ENCODE results near the gene CBR1.
"Not testable (repeated sequence)": the region's sequence is repeated elsewhere in the genome, so short reads cannot be mapped to it uniquely, and the experiment has no call there.

The CBR1 gene

DNA sequence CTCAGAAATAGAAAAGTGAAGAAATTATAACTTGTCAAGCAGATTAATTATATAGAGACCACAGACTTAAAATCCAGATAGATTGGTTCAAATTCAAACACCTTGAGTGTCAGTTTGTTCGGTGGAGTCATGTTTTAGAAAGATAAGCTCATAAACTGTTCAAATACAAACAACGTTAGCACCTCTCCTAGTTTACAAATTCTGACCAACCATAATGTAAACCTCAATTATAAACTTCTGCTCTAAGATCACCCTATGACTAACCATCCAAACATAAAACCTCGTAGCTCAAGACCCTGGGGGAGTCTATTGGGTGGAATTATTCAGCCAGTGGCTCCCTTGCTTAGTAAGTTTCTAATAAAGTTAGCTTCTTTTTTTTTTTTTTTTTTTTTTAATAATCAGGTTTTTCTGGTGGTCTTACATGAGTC, 12.4 kb downstream of the CBR1 start:
- DNase-seq = no peak

DNA sequence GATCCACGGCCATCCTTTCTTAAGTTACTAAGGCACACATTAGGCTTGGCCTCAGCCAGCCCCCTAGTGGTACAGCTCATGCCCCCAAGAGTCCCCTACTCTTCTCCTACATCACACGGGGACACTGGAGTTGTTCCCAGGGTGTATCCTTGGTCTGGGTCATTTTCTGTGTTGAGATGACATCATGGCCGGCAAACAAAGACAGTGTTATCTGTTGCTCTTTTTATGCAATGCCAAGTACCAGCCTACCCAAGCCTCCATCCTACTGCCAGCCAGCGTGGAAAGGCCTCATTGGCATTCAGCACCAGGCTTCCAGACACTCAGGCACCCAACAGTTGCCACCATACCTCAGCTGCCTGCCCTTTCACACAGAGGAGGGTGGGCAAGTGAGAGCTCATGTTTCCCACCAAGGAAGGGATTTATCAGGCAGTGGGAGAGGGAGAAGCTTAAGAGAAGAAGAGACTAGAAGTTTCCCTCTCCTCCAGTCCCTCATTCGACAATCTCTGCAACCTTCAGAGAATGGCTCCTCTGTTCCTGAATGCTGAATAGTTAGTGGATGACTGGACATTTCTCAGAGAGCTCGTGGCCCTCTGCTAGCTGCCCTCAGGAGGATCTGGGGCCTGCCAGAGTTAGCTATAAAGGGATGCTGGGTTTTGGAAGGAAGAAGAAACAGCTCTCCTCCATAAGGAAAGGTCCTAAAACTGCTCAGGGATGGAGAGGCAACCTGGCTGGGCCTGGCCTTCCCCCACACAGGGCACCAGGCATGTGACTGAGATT, 17.7 kb downstream of the CBR1 start:
- DNase-seq = no peak

DNA sequence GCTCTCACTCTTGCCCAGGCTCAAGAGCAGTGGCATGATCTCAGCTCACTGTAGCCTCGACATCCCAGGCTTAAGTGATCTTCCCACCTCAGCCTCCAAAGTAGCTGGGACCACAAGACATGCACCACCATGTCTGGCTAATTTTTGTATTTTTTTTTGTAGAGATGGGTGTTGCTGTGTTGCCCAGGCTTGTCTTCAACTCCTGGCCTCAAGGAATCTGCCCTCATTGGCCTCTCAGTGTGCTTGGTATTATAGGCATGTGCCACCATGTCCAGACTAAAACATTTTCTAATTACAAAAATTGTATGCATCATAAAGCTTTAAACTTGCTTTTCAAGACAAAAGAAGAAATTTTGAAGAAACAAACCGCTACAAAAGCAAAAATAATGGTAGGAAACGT, 20.1 kb downstream of the CBR1 start:
- no peak for DNase-seq

DNA sequence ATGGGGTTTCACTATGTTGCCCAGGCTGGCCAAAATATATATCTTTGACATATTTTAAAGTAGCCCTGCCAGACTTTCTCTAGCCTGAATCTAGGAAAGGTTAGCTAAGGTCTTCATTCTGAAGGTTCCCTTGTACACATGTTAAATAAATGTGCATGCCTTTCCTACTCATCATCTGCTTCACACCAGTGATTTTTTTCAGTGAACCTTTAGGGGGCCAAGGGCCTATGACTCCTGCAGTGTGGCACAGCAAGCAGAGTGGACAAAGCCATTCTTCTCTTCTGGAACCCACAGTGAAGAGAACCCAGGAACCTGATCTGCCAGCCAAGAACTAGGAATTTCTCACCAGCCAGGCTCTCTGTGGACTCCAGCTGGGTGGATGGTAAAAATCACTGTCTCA, 22.9 kb downstream of the CBR1 start:
- DNase-seq = no peak

DNA sequence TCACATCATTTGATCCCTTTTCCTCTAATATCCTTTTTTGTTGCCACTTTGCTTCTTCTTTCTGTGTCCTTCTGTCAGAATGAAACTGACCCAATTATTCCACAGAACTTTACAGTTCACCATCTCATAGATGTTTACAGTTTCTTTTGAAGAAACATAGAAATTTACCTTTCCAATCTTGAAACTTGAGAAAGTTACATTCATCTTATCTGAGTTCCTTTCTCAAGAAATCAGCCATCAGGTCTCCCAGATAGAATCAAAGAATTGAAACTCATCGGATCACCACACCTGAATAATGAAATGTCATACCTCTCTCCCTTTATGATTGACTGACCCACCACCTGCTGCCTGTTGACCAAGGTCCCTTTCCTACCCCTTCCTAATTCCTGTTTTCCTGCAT, 23.7 kb downstream of the CBR1 start:
- DNase-seq = no peak

DNA sequence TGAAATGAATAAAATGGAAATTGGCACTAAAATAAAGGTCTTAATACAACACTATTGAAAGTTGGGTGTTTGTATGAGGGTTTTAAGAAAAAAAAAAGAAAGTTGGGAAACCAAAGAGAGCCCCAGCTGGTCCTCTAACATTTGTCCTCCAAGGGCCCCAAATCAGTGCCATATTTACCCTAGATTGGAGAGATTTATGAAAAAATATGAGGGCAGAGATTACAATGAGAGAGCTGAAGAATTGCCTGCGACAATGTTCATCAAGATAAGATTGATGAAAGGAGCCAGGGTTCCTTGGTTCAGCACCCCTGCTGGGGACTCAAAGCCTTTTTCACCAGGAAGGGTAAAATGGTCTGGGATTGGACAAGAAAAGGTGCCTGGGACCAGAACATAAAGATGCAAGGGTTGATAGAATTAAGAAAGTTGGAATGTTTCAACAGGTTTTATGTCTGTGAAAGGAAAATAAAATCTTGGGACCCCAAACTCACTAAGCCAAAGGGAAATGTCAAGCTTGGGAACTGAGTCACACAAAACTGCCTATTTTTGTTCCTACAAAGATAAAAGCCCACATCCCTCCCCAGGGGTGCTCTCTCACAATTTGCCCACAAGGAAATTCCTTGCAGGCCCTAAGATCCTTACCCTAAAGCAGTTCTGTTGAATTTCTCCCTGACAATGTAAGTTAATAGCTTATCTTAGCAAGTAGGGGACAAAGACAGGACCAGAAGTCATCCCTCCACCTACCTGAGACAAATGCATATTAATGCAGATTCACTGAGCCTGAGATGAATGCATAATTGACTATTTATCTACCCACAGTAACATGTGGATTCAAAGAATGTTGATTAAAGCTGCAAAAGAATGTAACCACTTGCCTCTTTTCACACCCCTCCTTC, 26.8 kb downstream of the CBR1 start:
- DNase-seq = no peak

DNA sequence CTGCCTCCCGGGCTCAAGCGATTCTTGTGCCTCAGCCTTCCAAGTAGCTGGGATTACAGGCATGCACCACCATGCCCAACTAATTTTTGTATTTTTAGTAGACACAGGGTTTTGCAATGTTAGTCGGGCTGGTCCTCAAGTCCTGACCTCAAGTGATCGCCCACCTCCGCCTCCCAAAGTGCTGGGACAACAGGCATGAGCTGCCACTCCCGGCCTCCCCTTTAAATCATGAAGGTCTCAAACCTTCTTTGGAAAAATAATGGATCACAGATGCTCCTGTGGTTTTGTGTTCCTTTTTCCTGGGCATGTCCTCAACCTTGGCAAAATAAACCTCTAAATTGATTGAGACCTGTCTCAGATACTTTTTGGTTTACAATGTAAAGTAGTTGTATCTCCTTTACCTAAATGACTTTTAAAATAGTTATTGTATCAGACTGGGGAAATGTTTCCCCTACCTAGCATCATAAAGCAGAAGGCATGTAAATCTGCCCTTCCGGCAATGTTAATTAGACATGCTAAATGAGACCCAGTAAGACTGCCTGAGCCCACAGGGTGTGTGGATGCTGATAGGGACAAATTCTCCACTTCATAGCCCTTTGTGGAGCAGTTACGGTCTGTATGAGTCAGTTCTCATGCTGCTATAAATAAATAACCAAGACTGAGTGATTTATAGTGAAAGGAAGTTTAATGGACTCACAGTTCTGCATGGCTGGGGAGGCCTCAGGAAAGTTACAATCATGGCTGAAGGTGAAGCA, 27.8 kb downstream of the CBR1 start:
- DNase-seq = no peak

DNA sequence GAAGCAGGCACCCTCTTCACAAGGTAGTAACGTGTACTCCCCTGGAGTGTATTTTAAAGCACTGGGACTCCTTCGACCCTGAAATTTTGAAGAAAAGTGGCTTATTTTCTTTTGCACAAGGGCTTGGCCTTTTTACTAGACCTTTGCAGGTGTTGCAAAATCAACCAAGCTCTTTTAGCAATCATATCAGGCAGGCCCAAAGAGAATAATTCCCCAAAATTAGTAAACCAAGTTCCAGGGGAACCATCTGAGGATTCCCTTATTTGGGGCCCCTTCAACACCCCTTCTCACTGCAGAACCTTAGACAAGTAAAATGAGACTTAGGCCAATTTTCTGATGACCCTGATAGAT, 28.3 kb downstream of the CBR1 start:
- no peak for DNase-seq

DNA sequence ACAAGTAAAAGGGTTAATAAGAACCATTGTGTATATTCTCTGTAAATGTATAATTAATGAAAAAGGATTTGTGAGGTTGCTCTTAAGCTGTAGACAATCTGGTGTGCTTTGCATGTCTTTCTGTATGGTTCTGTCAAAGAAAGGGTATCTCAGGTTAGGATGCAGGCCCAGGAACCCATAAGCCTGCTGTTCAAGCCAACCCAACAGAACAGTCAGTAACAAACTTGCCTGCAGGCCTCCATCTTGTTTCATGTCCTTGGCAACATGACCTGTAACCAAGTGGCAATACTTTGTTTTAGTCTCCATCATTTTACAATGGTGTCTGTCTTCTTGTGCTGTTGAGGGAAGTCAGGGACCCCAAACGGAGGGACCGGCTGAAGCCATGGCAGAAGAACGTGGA, 29.2 kb downstream of the CBR1 start:
- no peak for DNase-seq

DNA sequence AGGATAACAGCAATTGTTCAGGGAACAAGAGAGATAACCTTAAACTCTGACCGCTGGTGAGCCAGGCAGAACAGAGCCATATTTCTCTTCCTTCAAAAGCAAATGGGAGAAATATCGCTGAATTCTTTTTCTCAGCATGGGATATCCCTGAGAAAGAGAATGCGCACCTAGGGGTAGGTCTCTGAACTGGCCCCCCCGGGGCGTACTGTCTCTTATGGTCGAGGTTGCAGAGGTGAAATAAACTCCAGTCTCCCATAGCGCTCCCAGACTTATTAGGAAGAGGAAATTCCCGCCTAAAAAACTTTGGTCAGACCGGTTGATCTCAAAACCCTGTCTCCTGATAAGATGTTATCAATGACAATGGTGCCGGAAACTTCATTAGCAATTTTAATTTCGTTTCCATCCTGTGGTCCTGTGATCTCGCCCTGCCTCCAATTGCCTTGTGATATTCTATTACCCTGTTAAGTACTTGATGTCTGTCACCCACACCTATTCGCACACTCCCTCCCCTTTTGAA, 29.9 kb downstream of the CBR1 start:
- DNase-seq = not testable (repeated sequence)

DNA sequence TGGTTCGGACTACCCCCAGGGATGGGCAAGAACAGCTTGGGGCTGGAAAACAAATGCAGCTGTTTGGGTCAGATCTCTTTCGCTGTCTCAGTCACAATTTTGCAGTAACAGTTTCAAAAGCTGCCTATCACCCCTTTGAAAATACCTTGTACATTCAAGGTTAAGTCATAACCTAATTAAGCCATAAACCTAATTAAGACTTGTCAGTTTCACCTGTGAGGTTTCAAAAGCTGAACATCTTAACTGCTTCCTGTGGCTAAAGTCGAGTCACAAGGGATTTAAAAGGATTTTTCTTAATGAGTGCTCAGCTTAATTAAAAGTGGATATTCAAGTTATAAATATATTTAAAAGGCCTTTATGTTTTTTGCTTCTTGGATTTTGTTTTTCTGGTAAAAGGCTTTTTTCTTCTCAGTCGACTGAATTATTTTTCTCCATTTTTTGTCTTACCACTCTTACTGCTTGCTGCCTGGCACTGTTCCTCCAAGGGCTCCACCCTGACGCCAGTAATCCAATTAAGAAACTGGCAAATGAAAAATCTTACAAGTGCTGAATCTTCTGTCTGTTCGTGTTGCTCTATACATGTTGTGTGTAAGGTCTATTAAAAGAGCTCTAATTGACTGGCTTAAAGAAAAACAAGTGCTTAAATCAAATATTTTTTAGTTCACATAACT, 31.3 kb downstream of the CBR1 start:
- DNase-seq = no peak

DNA sequence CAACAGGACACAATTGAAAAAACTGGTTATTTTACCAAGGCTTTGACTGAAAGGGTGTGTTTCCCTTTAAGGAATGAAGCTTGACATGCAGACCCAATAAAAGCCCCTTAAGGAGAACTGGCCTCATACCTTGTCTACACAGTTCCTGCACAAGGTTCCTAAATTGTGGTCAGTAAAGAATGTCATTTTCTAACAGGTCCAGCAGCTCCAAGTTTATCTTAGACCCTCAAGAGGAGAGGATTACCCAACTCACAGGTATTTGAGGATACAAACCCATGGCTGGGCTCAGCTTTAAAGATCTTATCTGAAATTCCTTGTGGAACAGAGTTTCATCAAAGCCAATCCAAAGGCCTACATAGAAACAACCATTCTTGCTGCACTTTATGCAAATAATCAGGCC, 33.6 kb downstream of the CBR1 start:
- no peak for DNase-seq

DNA sequence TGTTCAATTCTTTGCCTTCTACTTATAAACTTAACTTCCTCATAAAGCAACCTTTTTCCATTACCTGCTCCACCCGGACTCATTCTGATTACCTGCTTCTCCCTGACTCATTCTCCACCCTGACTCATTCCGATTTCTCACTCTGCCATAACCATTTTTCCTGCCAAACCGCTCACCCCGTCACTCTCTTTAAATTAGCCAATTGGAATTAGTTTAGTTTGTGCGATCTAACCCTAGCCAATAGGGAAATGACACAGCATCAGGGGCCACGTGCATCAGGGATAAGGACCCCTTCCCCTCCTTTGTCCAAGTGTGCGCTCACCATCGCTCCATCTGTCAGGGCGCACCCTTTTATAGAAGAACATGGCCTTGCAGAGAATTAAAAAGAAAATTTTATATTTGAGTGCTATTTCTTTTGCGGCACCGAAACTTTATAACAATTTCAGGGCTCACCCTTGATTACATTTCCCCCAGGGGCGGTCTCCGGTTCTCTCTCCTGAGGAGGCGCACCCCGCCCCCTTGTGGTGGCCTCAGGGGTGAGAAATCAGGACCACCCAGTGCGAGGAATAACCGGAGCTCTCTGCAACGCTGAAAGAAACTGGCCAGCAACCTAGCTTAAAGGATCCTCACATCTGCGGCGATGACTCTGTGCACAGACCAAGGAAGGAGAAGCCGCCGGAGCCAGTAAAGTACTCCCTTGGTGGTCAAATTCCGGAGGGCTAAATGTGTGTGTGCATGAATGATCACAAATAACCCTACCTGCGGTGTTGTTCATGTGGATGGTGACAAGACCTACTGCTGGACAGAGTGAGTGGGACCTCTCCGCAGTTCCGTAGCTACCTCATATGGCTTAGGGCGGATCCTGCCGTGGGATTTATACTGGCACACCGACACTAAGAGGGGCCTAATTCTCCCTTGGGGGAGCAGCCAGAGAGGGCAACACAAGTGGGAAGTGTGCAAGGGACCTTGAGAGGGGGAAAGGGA, 34.8 kb downstream of the CBR1 start:
- no peak for DNase-seq

DNA sequence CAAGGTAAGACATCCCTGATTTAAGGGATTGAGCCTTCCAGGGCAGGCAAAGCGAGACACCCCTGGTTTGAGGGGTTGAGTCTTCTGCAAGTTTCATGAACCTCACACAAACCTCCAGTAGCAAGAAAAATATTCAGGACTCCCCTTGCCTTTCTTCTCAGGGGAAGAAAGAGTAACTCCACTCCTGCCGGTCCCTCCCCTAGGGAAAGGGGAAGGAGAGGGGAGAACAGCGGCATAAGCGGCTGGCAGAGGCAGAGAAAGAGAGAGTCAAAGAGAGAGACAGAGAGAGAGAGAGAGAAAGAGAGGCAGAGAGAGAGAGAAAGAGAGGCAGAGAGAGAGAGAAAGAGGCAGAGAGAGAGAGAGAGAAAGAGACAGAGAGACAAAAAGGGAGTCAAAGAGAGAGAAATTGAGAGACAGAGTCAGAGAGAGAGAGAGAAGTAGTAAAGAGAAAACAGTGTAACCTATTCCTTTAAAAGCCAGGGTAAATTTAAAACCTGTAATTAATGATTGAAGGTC, 35.6 kb downstream of the CBR1 start:
- no peak for DNase-seq

DNA sequence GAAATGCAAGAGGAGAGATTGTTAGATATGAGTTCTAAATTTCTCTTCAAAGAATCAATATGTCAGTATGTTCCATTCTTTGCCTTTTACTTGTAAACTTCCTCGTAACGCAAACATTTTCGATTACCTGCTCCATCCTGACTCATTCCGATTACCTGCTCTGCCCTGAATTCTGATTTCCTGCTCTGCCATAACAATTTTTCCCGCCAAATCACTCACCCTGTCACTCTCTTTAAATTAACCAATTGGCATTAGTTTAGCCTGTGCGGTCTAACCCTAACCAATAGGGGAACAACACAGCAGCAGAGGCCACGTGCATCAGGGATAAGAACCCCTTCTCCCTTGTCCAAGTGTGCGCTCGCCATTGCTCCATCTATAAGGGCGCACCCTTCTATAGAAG, 40.0 kb downstream of the CBR1 start:
- no peak for DNase-seq

DNA sequence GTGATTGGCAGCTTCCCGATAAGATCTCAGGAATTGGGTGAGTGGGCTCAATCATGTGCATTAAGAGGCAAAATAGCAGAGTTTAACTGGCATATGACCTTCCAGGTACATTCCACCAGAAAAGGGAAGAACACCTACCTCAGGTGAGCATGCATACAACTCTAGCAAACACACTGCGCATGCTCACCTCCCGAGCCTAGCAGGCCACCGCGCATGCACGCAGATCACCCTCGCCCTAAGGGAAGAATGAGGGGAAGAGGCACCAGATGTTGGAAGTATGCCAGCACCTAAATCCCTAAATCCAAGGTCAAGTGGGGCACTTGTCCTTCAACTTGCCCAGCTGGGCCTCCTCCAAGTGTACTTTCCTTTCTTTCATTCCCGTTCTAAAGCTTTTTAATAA, 41.4 kb downstream of the CBR1 start:
- no peak for DNase-seq

DNA sequence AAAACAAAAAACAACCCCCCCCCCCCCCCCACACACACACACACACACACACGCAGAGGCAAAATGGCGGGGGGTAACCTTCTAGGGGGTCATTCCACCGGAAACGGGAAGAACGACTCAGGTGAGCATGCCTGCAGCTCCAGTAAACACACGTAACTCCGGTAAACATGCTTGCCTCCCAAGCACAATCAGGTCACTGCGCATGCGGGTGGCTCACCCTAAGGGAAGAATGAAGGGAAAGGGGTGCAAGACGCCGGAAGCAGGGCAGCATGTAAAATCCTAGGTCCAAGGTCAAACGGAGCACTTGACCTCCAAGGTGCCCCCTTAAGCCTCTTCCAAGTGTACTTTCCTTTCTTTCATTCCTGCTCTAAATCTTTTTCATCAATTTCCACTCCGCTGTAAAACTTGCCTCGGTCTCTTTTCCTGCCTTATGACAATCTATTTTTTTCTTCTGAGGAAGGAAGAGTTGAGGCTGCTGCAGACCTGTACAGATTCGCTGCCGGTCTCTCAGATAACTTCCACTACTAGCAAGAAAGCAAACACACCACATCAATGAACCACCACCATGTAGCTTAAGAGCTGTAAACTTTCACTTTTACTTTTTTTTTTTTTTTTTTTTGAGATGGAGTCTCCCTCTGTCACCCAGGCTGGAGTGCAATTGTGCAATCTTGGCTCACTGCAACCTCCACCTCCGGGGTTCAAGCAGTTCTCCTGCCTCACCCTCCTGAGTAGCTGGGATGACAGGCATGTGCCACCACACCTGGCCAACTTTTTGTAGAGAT, 44.0 kb downstream of the CBR1 start:
- DNase-seq = no peak

DNA sequence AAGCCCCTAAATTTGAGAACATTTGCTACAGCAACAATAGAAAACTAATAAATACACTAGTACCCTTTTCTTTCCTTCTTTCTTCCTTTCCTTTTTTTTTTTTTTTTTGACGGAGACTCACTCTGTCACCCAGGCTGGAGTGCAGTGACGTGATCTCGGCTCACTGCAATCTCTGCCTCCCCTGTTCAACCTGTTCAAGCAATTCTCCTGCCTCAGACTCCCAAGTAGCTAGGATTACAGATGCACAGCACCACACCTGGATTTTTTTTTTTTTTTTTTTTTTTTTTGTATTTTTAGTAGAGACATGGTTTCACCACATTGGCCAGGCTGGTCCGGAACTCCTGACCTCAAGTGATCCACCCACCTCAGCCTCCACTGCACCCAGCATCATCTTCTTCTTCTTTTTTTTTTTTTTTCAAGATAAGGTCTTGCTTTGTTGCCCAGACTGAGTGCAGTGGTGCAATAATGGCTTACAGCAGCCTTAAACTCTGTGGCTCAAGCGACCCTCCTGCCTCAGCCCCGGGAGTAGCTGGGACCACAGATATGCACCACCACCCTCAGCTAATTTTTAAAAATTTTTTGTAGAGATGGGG, 45.4 kb downstream of the CBR1 start:
- no peak for DNase-seq

DNA sequence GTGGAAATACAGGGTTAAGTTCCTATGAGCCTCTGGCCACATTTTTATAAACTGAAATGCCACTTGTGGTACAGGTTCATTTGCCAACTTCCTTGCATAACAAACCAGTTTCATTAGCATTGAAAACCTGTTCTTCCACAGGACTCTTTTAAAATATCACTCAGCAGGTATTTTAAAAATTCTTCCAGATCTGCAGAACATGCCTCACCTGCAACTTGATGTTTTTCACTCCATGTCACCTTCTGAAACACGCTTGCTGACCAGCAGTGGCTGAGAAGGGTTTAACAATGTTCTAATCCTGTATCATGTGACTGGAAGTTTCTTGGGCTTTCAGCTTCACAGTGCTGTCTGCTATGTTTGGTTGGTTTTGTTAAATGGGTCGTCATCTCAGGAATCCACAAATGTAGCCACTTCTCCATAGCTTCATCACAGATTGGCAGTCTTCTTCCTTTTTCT, 47.5 kb downstream of the CBR1 start:
- no peak for DNase-seq

DNA sequence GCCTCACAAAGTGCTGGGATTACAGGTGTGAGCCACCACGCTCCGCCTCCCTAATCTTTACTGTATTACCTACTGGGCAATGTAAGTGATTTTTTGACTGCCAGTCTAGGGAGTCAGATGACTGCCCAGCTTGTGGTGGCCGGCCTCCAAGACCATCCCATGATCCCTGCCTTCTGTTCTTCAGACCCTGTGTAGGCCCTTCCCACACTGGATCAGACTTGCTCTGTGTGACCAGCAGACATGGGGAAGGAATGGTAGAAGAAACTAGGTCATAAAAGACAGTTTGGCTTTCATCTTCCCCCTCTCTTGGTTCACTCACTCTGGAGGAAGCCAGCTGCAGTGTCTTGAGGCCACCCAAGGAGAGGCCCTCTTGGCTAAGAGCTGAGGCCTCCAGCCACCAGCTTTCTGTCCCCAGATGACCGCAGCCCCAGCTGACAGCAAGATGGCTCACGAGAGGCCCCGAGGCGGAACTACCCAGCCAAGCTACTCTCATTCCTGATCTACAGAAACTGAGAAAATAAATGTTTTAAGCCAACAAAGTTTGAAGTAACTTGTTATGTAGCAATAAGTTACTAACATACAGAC, 50.6 kb downstream of the CBR1 start:
- no peak for DNase-seq

Data from NCI-H187 treated with DMSO at 0.1 percent for 48 hours (cell line).